H1 (cell line): ENCODE measurements around the gene MFNG. TPM values are rescaled to one million over a fixed set of nuclear protein-coding genes. Genes with fewer than 3 reads are reported as not detected.

Source experiments
- CTCF ChIA-PET: fragments of 300-600 bp; sonication (Branson Sonifier 250); formaldehyde crosslinking; loops from one replicate; lab custom pipeline; 2021; ENCODE audit not compliant: partially characterized antibody; lab: Charles Lee
- POLR2A ChIA-PET: fragments of 300-600 bp; sonication (Branson Sonifier 250); formaldehyde crosslinking; loops from one replicate; lab custom pipeline; 2021; ENCODE audit warnings: inconsistent platforms; ENCODE audit not compliant: partially characterized antibody; lab: Charles Lee
- DNase-seq, 2 experiments: peaks; one replicate each; pipeline versions ENCODE4 v3.0.0 to v3.0.0-alpha.2; 2010 to 2022; ENCODE audit warnings: low spot score in 2 of 2, low read depth in 1 of 2, mixed read lengths in 1 of 2
- FAIRE-seq: peaks from 2 replicates; lab custom pipeline; 2011; peaks lifted over from hg19 to GRCh38; lab: Jason Lieb, UNC
- H2AFZ ChIP-seq: 2 replicates; pipeline ENCODE4 v1.8.1; 2012; ENCODE audit warnings: low read length, inconsistent platforms
- H2AK5ac ChIP-seq: 2 replicates; pipeline ENCODE4 v1.6.1; 2013; ENCODE audit warnings: low read depth, low read length
- H2BK120ac ChIP-seq: replicated peaks from 2 replicates; pipeline ENCODE3; 2013; ENCODE audit warnings: low read depth, low read length, inconsistent platforms
- H2BK12ac ChIP-seq: 2 replicates; pipeline ENCODE4 v1.6.1; 2013; ENCODE audit warnings: low read depth, low read length
- H2BK15ac ChIP-seq: 2 replicates; pipeline ENCODE4 v1.6.1; 2013; ENCODE audit warnings: low read length
- H2BK20ac ChIP-seq: 2 replicates; pipeline ENCODE4 v1.6.1; 2013; ENCODE audit warnings: low read length
- H2BK5ac ChIP-seq: 2 replicates; pipeline ENCODE4 v1.6.1; 2013; ENCODE audit warnings: low read depth, low read length
- H3K14ac ChIP-seq: 2 replicates; pipeline ENCODE4 v1.6.1; 2013; ENCODE audit warnings: inconsistent platforms; ENCODE audit not compliant: insufficient read length
- H3K18ac ChIP-seq: 2 replicates; pipeline ENCODE4 v1.6.1; 2013; ENCODE audit warnings: low read length; ENCODE audit errors: extremely low read depth
- H3K23ac ChIP-seq: 2 replicates; pipeline ENCODE4 v1.6.1; 2013; ENCODE audit warnings: inconsistent platforms; ENCODE audit not compliant: insufficient read length
- H3K23me2 ChIP-seq: 2 replicates; pipeline ENCODE4 v1.6.1; 2013; ENCODE audit warnings: low read depth, low read length
- H3K27ac ChIP-seq: 2 replicates; pipeline ENCODE4 v1.6.1; 2011; ENCODE audit warnings: low read depth, low read length, inconsistent platforms
- H3K27me3 ChIP-seq, 4 experiments: replicated peaks in 1 of 4; 1 replicate in 1 of 4; 2 replicates in 3 of 4; pipeline versions ENCODE4 v1.6.1 to v1.8.1; 2011 to 2013; ENCODE audit warnings: low read length in 3 of 4, mild to moderate bottlenecking in 3 of 4, inconsistent platforms in 2 of 4, mixed read lengths in 2 of 4, moderate library complexity in 1 of 4; ENCODE audit not compliant: control insufficient read depth in 3 of 4, insufficient read depth in 3 of 4; ENCODE audit errors: extremely low read depth in 1 of 4
- H3K36me3 ChIP-seq, 4 experiments: 2 replicates each; pipeline versions ENCODE4 v1.6.1 to v1.8.1; 2011 to 2013; ENCODE audit warnings: mild to moderate bottlenecking in 4 of 4, low read length in 3 of 4, moderate library complexity in 2 of 4, control low read depth in 1 of 4, inconsistent platforms in 1 of 4; ENCODE audit not compliant: insufficient read depth in 4 of 4, control insufficient read depth in 2 of 4
- H3K4ac ChIP-seq: replicated peaks from 2 replicates; pipeline ENCODE3; 2013; ENCODE audit warnings: low read length, low read depth, mixed read lengths, inconsistent platforms; ENCODE audit not compliant: insufficient read length
- H3K4me1 ChIP-seq, 4 experiments: replicated peaks in 1 of 4; 1 replicate in 1 of 4; 2 replicates in 3 of 4; pipeline versions ENCODE4 v1.6.1 to v1.8.1; 2011 to 2013; ENCODE audit warnings: low read length in 3 of 4, inconsistent platforms in 2 of 4, mixed read lengths in 1 of 4; ENCODE audit not compliant: insufficient read depth in 4 of 4, control insufficient read depth in 3 of 4
- H3K4me2 ChIP-seq, 2 experiments: 2 replicates each; pipeline versions ENCODE4 v1.6.1 to v1.8.1; 2011 to 2013; ENCODE audit warnings: low read depth in 2 of 2, low read length in 2 of 2, control low read depth in 1 of 2, inconsistent platforms in 1 of 2, mild to moderate bottlenecking in 1 of 2; ENCODE audit not compliant: insufficient read depth in 1 of 2
- H3K4me3 ChIP-seq, 4 experiments: fragments of 200-600, 300-600 bp in 1 of 4; sonication (generic), shearing (Covaris generic), sonication (Bioruptor Twin) in 1 of 4; 2 replicates each; pipeline versions ENCODE4 v1.5.1 to v1.8.1; 2011 to 2016; ENCODE audit warnings: low read length in 4 of 4, low read depth in 3 of 4, control low read depth in 2 of 4, inconsistent platforms in 2 of 4, mild to moderate bottlenecking in 2 of 4, mixed read lengths in 1 of 4, moderate library complexity in 1 of 4; ENCODE audit not compliant: insufficient read depth in 2 of 4; ENCODE audit errors: extremely low read depth in 1 of 4
- H3K56ac ChIP-seq: replicated peaks from 2 replicates; pipeline ENCODE3; 2013; ENCODE audit warnings: low read depth, mild to moderate bottlenecking, mixed read lengths, low read length, inconsistent platforms; ENCODE audit not compliant: insufficient read length
- H3K79me1 ChIP-seq: 2 replicates; pipeline ENCODE4 v1.6.1; 2013; ENCODE audit warnings: low read depth, low read length, control low read depth
- H3K79me2 ChIP-seq, 2 experiments: 2 replicates each; pipeline versions ENCODE4 v1.6.1 to v1.8.1; 2012 to 2013; ENCODE audit warnings: low read length in 2 of 2, mild to moderate bottlenecking in 2 of 2, inconsistent platforms in 1 of 2; ENCODE audit not compliant: insufficient read depth in 2 of 2, control insufficient read depth in 1 of 2
- H3K9ac ChIP-seq, 4 experiments: replicated peaks in 1 of 4; 1 replicate in 1 of 4; 2 replicates in 3 of 4; pipeline versions ENCODE4 v1.6.1 to v1.8.1; 2011 to 2013; ENCODE audit warnings: low read depth in 3 of 4, low read length in 3 of 4, control low read depth in 2 of 4, mild to moderate bottlenecking in 2 of 4, moderate library complexity in 2 of 4, inconsistent platforms in 1 of 4; ENCODE audit errors: extremely low read depth in 1 of 4
- H3K9me3 ChIP-seq, 2 experiments: 2 replicates each; pipeline versions ENCODE4 v1.6.1 to v1.8.1; 2012 to 2013; ENCODE audit warnings: mild to moderate bottlenecking in 2 of 2, moderate library complexity in 2 of 2, control low read depth in 1 of 2, inconsistent platforms in 1 of 2, low read depth in 1 of 2, low read length in 1 of 2, mixed read lengths in 1 of 2; ENCODE audit not compliant: insufficient read depth in 2 of 2
- H4K20me1 ChIP-seq, 2 experiments: replicated peaks in 1 of 2; 2 replicates each; pipeline versions ENCODE3 to v1.8.1; 2011 to 2013; ENCODE audit warnings: inconsistent platforms in 2 of 2, low read length in 2 of 2, mild to moderate bottlenecking in 1 of 2; ENCODE audit not compliant: insufficient read depth in 2 of 2, control insufficient read depth in 1 of 2
- H4K5ac ChIP-seq: 2 replicates; pipeline ENCODE4 v1.6.1; 2013; ENCODE audit warnings: low read length, low read depth, mixed read lengths, inconsistent platforms; ENCODE audit not compliant: insufficient read length
- H4K8ac ChIP-seq: 2 replicates; pipeline ENCODE4 v1.8.0; 2013; ENCODE audit warnings: mild to moderate bottlenecking, moderate library complexity, low read length, inconsistent platforms; ENCODE audit not compliant: insufficient read depth; ENCODE audit errors: extremely low read depth
- H4K91ac ChIP-seq: replicated peaks from 2 replicates; pipeline ENCODE3; 2013; ENCODE audit warnings: low read length, mixed read lengths, inconsistent platforms; ENCODE audit not compliant: insufficient read length
- CREB1 ChIP-seq: IDR thresholded peaks from 2 replicates; pipeline ENCODE4 v1.6.1; 2012; ENCODE audit warnings: inconsistent platforms
- RAD21 ChIP-seq, 2 experiments: IDR thresholded peaks in 1 of 2; conservative IDR thresholded peaks in 1 of 2; 2 replicates each; pipeline ENCODE4 v1.6.1; 2011; ENCODE audit warnings: low read depth in 2 of 2, low read length in 2 of 2, improper control_type of control experiment in 1 of 2, inconsistent platforms in 1 of 2, mild to moderate bottlenecking in 1 of 2, moderate library complexity in 1 of 2
- WGBS, 2 experiments: shearing (Covaris generic) in 1 of 2; methylation state at CpG; one replicate each; pipeline versions ENCODE4 v1.1.6 to v1.1.7; 2013 to 2015; ENCODE audit warnings: low lambda C conversion rate in 2 of 2, mixed read lengths in 2 of 2, inconsistent platforms in 1 of 2, low coverage in 1 of 2, missing lambda C conversion rate in 1 of 2; ENCODE audit not compliant: insufficient replicate concordance in 2 of 2, insufficient coverage in 1 of 2, insufficient read length in 1 of 2; ENCODE audit errors: extremely low coverage in 1 of 2, missing lambda C conversion rate in 1 of 2; 5-methylcytosine and 5-hydroxymethylcytosine counted together
- polyA plus RNA-seq, 7 experiments: library from polyadenylated mRNA; depleted of rRNA in 3 of 7; stranded (reverse) in 5 of 7; unstranded in 2 of 7; fragments of >200 nt in 5 of 7; fragments of 200-250 nt in 2 of 7; gene quantifications; 1 replicate in 5 of 7; 2 replicates in 1 of 7; 4 replicates in 1 of 7; pipeline versions ENCODE4 v1.2.1 to v1.2.3, GENCODE V29; 2011 to 2013; ENCODE audit warnings: missing spikeins in 2 of 7, mixed read lengths in 2 of 7
- total RNA-seq: library from RNA; stranded (reverse); fragmentation: NEBNext Ultra II Directional; extraction: Animal tissue kit (Norgen Biotek cat#: 25700); gene quantifications from 2 replicates; pipeline ENCODE4 v1.2.1, GENCODE V29; 2021

Gene MFNG
- total and polyA plus RNA-seq, 2 of the 8 experiments (the other 6 are each of a cell fraction or from before 2014, with no cell fraction given), result 1.7 to 5.5 TPM

GRCh38 chr22:37515901-37516300 lies 29.7 kb upstream of the MFNG start:
- no peak overlapping the region for H3K9ac ChIP-seq
- H2BK15ac ChIP-seq, result no peak overlapping the region
- TF ChIP-seq CREB1, result no peak
- peak in 1 of 2 experiments; percentile 13; a peak in 1 of 4 replicates for TF ChIP-seq RAD21 (IDR thresholded peaks at IDR 0.05 in 1 of 2, conservative IDR thresholded peaks at IDR 0.05 in 1 of 2; ENCODE audit: low read depth in 2 of 2, low read length in 2 of 2)
- no peak overlapping the region for H2BK20ac ChIP-seq
- CTCF ChIA-PET, result interaction anchor here (0.6 to 1.5 kb wide), 3 partner anchors 17 to 598 kb away, joined by 3 to 4 read pairs (median 3); no protein-coding TSS in a partner anchor
- POLR2A ChIA-PET, result no interaction called here
- FAIRE-seq (no peak), DNase-seq (no peak)
- no peak overlapping the region; the same call in 1 of the 2 replicates for H2AK5ac ChIP-seq
- H2BK120ac ChIP-seq, result no peak overlapping the region
- peaks cover 0 to 1% of the 10 kb centered on the region in 2 experiments for H4K20me1 ChIP-seq
- H3K27me3 ChIP-seq, result peaks cover 7 to 25% (median 16%) of the 10 kb centered on the region in 4 experiments; a peak in 6 of 7 replicates
- no peaks in the 10 kb centered on the region for H3K79me1 ChIP-seq
- H3K56ac ChIP-seq, result no peak overlapping the region
- no peak overlapping the region for H3K27ac ChIP-seq
- H4K8ac ChIP-seq, result no peak overlapping the region
- no peak overlapping the region for H4K5ac ChIP-seq
- H2BK12ac ChIP-seq, result no peak overlapping the region
- H4K91ac ChIP-seq, result no peak overlapping the region
- no peak overlapping the region for H3K14ac ChIP-seq
- no peak overlapping the region for H2AFZ ChIP-seq
- no peaks in the 10 kb centered on the region for H3K9me3 ChIP-seq
- peaks cover 10% of the 10 kb centered on the region; the same call in 1 of the 2 replicates for H3K23me2 ChIP-seq
- H3K4me3 ChIP-seq, result no peak overlapping the region
- H3K18ac ChIP-seq, result no peak overlapping the region
- no peak overlapping the region for H2BK5ac ChIP-seq
- WGBS, 2 experiments, result 95% methylated on average over 23 of the region's 23 CpGs; no CpG with 5 or more reads in 1 of the 2 experiments
- peaks cover 0 to 8% (median 5%) of the 10 kb centered on the region in 4 experiments; a peak in 4 of 7 replicates for H3K4me1 ChIP-seq
- no peak overlapping the region for H3K23ac ChIP-seq
- no peaks in the 10 kb centered on the region for H3K79me2 ChIP-seq
- H3K36me3 ChIP-seq, result no peaks in the 10 kb centered on the region
- H3K4me2 ChIP-seq, result no peak overlapping the region
- H3K4ac ChIP-seq, result no peak overlapping the region
